ENCODE data around the gene TMEM139. TPM values are rescaled to one million over a fixed set of nuclear protein-coding genes. Genes with fewer than 3 reads are reported as not detected.

Gene TMEM139
- total RNA-seq, 1 experiment from 2014 or later = 0.85 TPM

GRCh38 chr7:143243111-143243510, 41.6 kb upstream of the TMEM139 start:
- peaks cover 3 to 7% of the 10 kb centered on the region in 2 experiments; a peak in 3 of 4 replicates for H3K4me1 Mint-ChIP-seq
- Histone ChIP-seq H3K79me2 (ENCODE audit: insufficient read depth, low read length) (no peaks in the 10 kb centered on the region), H3K14ac (ENCODE audit: insufficient read depth, low read length) (no peak overlapping the region), H2AFZ (ENCODE audit: low read length) (no peak overlapping the region), H2BK5ac (ENCODE audit: insufficient read length, low read length) (no peak overlapping the region), H3K9me3 (ENCODE audit: control insufficient read depth, low read depth, low read length) (no peaks in the 10 kb centered on the region), H3K4ac (ENCODE audit: low read depth, low read length) (no peak overlapping the region), H3K23me2 (ENCODE audit: insufficient read length, low read depth, low read length, poor library complexity, severe bottlenecking) (no peaks in the 10 kb centered on the region), H4K20me1 (ENCODE audit: control insufficient read depth, insufficient read depth, insufficient read length) (no peaks in the 10 kb centered on the region), H3K27me3 (ENCODE audit: insufficient read depth, low read length) (no peaks in the 10 kb centered on the region), H2BK20ac (ENCODE audit: low read depth, low read length, poor library complexity, severe bottlenecking) (no peak overlapping the region), H3K18ac (ENCODE audit: insufficient read length, low read depth, low read length) (no peak overlapping the region), H4K5ac (ENCODE audit: insufficient read length, low read depth, low read length) (no peak overlapping the region), H3K4me1 (ENCODE audit: insufficient read depth, low read length) (no peaks in the 10 kb centered on the region), H3K4me2 (ENCODE audit: insufficient read depth, insufficient read length, low read length) (no peak overlapping the region), H3K27ac (ENCODE audit: insufficient read length, low read depth, low read length) (no peak overlapping the region), H2AK5ac (ENCODE audit: insufficient read length, low read length) (no peak overlapping the region), H3K23ac (ENCODE audit: insufficient read length, low read depth, low read length) (no peak overlapping the region), H3T11ph (ENCODE audit: low read length) (no peak overlapping the region), H2BK15ac (ENCODE audit: low read depth, low read length) (no peak overlapping the region), H3K56ac (ENCODE audit: insufficient read length, low read depth, low read length) (no peak overlapping the region), H4K8ac (replicated peaks; ENCODE audit: insufficient read length, low read depth, low read length) (no peak overlapping the region), H2BK120ac (ENCODE audit: low read depth, low read length, poor library complexity, severe bottlenecking) (no peak overlapping the region), H3K9ac (ENCODE audit: extremely low read depth, insufficient read length, low read length) (no peak overlapping the region), H2BK12ac (ENCODE audit: insufficient read length, low read depth, low read length) (no peak overlapping the region), H4K91ac (ENCODE audit: insufficient read length, low read depth, low read length) (no peak overlapping the region), H3K79me1 (ENCODE audit: insufficient read depth, low read depth, low read length, poor library complexity, severe bottlenecking) (no peaks in the 10 kb centered on the region)
- TF ChIP-seq CTCF (conservative IDR thresholded peaks at IDR 0.05) = no peak
- no peak for DNase-seq
- no peak overlapping the region for H3K27ac Mint-ChIP-seq
- H3K36me3 Mint-ChIP-seq (ENCODE audit: insufficient read depth in 1 of 3, low read depth in 3 of 3) = no peaks in the 10 kb centered on the region
- no CpG with 5 or more reads among the region's 7 CpGs for WGBS (ENCODE audit: extremely low coverage, insufficient read length, low lambda C conversion rate)
- H3K27me3 Mint-ChIP-seq (ENCODE audit: low read depth) = peaks cover 12% of the 10 kb centered on the region
- H3K4me3 Mint-ChIP-seq = no peak overlapping the region
- H3K9me3 Mint-ChIP-seq = no peaks in the 10 kb centered on the region
